Muscle of back (tissue), 11 donors: ENCODE results near the gene NR1H3. TPM values are rescaled to one million over a fixed set of nuclear protein-coding genes. Genes with fewer than 3 reads are reported as not detected.
"Not testable (repeated sequence)": the region's sequence is repeated elsewhere in the genome, so short reads cannot be mapped to it uniquely, and the experiment has no call there.

Experiments used
- DNase-seq, 3 donors: peaks; one replicate each; pipeline versions ENCODE4 v3.0.0 to v3.0.0-alpha.2; 2013
- polyA plus RNA-seq, 10 donors: library from polyadenylated mRNA; unstranded; fragments of 120-200 nt; gene quantifications; one replicate each; pipeline ENCODE4 v1.2.1, GENCODE V29; 2013; ENCODE audit not compliant: insufficient read length in 10 of 10

The NR1H3 gene
- polyA plus RNA-seq, 10 donors, result 12.6 to 21.7 (median 15.0) TPM

- no peak for DNase-seq
Measured at GRCh38 chr11:47299078-47299477, 41.3 kb downstream of the NR1H3 start.

- DNase-seq, result no peak
Measured at GRCh38 chr11:47302853-47303252, 45.1 kb downstream of the NR1H3 start.

DNA sequence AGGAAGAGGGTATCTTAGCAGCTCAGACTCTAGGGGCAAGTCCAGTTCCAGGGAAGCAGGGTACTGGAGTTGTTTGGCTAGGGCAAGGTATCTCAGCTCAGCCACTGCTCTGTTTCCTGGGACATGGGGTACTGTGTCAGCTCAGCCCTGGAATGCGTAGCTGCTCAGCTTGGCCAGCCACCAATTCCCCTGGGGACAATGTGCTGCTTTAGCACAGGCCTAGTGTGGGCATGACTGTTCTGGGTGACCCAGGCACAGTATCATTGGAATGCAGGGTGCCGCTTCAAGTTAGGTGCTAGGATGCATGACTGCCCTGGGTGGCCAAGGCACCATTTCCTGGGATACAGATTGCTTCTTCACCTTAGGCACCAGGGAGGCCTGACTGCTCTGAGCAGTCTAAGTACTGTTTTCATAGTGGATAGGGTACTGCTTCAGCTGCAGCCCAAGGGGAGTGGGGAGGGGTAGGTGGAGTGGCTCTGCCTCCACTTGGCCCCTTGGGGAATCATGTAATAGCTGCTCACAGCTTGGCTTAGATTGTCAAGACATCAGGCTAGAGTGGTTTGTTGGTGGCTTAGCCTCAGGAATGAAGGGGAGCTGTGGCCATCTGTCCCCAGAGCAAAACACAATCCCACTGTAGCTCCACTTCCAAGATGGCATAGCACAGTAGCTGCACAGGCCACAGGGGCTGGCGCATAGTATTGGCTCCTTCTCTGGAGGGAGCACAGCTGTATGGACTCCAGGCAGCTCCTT lies 48.1 kb downstream of the NR1H3 start:
- DNase-seq, result no peak

DNA sequence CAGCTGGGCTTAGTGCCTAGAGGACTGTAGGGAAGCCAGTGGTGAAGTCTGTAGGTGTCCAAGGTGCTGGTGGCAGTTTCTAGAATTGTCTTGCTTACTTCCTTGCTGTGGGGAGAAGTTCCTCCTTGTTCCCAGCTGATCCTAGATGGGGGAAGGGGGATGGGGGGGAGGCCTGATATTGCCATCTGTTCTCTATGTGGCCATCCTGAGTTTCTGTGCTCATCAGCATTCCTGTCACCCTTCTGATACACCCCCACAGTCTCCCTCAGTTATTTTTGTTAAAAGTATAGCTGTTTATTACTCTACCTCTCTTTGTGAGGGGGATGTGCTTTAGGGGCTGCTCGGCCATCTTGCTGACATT lies 48.7 kb downstream of the NR1H3 start:
- DNase-seq, result no peak

DNA sequence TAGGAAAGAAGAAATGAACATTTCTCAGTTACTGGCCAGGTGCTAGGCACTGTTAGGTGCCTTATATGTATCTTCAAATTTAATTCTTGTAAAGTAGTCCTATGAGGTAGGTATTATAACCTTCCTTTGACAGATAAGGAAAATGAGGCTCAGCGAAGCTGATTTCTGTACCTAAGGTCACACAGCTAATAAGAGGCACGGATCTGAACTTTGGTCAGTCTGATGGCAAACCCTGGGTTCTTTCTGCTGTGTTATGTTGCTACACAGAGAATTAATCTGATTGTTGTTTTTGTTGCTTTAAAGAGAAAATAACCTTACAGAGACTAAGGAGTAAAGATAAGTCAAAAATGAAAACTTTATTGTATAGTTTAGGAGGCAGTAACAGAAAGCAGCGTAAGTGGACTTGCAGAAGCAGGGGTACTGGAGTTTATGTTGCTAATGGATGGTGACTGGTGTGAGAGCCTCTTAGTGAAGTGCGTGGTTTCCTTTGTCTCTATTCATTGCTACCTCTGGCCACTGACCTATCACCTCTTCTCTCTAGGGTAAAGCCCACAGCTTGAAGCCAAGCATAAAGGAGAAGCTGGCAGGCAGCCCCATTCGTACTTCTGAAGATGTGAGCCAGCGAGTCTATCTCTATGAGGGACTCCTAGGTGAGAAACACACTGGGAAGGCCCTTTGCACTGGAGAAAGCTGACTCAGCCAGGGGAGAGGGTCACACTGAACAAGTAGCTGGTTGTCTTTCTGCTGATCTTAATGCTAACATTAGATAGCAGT lies 50.4 kb downstream of the NR1H3 start:
- no peak for DNase-seq

DNA sequence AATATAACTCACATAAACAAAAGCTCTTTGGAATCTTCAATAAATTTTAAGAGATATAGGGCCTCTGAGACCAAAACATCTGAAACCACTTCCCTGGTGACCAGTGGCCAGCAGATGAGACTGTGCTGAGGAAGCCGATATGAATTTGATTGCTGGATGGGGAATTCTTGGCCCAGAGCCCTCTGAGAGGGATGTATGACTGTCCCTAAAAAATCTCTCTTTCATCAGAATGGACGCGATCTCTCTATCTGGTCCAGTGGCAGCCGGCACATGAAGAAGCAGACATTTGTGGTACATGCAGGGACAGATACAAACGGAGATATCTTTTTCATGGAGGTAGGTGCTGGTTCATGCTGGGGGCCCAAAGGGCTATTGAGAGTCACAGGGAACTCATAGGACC lies 57.2 kb downstream of the NR1H3 start:
- no peak for DNase-seq

DNA sequence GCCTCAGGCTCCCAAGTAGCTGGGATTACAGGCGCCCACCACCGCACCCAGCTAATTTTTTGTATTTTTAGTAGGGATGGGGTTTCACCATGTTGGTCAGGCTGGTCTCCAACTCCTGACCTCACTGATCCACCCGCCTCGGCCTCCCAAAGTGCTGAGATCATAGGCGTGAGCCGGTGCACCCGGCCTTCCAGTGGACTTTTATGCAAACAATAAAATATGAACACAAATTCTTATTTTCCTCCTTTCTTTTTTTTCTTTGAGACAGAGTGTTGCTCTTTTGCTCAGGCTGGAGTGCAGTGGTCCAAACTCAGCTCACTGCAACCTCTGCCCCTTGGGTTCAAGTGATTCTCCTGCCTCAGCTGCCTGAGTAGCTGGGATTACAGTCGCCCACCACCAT lies 58.7 kb downstream of the NR1H3 start:
- DNase-seq, result not testable (repeated sequence)

- DNase-seq, result no peak
Measured at GRCh38 chr11:47317064-47317828, 59.5 kb downstream of the NR1H3 start.

DNA sequence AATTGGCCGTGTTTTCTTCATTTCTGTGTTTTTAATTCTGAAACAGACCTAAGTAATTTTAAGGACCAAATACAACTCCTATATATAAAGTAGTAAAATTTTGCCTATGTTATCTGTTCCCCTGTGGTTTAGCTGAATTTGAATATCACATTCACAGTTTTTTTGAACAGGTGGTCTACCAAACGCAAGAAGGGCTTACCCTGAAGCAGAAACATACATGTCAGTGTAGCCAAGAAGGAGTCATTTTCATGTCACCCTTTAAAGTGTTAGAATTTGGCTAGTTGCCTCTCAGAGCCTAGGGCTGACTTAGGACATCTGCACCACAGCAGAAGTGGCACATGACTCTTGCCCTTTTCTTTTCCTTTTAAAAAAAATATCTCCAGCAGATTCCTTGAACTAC lies 60.4 kb downstream of the NR1H3 start:
- no peak for DNase-seq

Other genes starting within 250 kb of the NR1H3 start
- gene ARFGAP2, start 81.1 kb upstream of the NR1H3 start, polyA plus RNA-seq, result 10 to 100 TPM; 54.1 to 88.7 (median 65.4) TPM
- gene PACSIN3, start 71.6 kb upstream of the NR1H3 start, polyA plus RNA-seq, result 100 to 1,000 TPM; 108 to 215 (median 190) TPM
- 10 to 100 TPM; 10.8 to 16.7 (median 12.4) TPM for gene DDB2, start 43.0 kb upstream of the NR1H3 start, polyA plus RNA-seq
- gene ACP2, start 9.2 kb upstream of the NR1H3 start, polyA plus RNA-seq, result 10 to 100 TPM; 17.0 to 30.9 (median 24.6) TPM
- 10 to 100 TPM; 23.9 to 33.1 (median 29.8) TPM for gene MADD, start 12.1 kb downstream of the NR1H3 start, polyA plus RNA-seq
- gene MYBPC3, start 94.7 kb downstream of the NR1H3 start, polyA plus RNA-seq, result 1 to 10 TPM in 2 of 10 donors, under 1 TPM in 8; 0.05 to 1.3 (median 0.29) TPM
- gene SPI1, start 120.6 kb downstream of the NR1H3 start, polyA plus RNA-seq, result 1 to 10 TPM; 4.4 to 8.0 (median 5.4) TPM
- 10 to 100 TPM; 27.0 to 48.6 (median 35.3) TPM for gene SLC39A13, start 150.6 kb downstream of the NR1H3 start, polyA plus RNA-seq
- gene PSMC3, start 168.4 kb downstream of the NR1H3 start, polyA plus RNA-seq, result 100 to 1,000 TPM; 106 to 147 (median 120) TPM
- gene RAPSN, start 191.1 kb downstream of the NR1H3 start, polyA plus RNA-seq, result 100 to 1,000 TPM in 1 of 10 donors, 10 to 100 TPM in 9; 60.8 to 101 (median 78.6) TPM